OCI-M2 (cell line): ENCODE results near the gene PSTK.
A peak's percentile ranks its signal among the peaks of the same experiment; 100 is the strongest.

ENCODE experiments used
- DNase-seq: peaks from one replicate; lab custom pipeline; 2025; ENCODE audit not compliant: unreplicated experiment; lab: John Stamatoyannopoulos, UW

The PSTK gene, protein sequence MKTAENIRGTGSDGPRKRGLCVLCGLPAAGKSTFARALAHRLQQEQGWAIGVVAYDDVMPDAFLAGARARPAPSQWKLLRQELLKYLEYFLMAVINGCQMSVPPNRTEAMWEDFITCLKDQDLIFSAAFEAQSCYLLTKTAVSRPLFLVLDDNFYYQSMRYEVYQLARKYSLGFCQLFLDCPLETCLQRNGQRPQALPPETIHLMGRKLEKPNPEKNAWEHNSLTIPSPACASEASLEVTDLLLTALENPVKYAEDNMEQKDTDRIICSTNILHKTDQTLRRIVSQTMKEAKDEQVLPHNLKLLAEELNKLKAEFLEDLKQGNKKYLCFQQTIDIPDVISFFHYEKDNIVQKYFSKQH

DNA sequence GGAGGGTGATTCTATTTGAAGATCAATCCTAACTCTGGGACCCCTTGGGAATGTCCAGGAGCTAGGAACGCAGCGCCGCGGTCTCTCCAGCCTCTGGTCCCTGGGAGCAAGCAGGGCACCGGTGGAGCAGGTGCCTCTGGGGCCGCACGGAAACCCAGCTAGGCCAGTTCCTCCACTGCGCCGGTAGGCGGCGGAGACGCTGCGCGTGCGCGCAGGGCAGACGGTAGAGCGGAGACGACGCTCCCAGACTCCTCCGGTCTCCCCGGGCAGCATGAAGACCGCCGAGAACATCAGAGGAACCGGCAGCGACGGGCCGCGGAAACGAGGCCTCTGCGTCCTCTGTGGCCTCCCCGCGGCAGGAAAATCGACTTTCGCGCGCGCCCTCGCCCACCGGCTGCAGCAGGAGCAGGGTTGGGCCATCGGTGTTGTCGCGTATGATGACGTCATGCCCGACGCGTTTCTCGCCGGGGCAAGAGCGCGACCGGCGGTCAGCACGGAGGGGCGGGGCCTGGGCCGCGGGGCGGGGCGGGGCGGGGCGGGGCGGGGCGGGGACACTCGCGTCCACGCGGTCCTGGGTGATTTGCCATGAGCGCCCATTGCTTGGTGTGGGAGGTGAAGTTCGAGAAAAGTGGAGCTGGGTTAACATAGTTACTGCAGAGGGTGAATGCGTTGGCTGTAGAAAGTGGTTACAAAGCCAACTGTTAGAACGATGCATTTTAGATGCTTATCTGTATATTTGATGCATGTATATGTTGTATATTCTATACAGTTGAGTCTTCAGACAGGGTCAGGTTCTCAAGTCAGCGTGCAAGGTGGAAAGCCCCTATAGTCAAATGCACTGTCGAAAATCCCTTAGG lies at the start of gene PSTK:
Gene PSTK (plus strand): TSS at position 193 of the 857 bp plus-strand sequence. CDS start 79 bp downstream, at position 272.
- peak; percentile 27 for DNase-seq

DNA sequence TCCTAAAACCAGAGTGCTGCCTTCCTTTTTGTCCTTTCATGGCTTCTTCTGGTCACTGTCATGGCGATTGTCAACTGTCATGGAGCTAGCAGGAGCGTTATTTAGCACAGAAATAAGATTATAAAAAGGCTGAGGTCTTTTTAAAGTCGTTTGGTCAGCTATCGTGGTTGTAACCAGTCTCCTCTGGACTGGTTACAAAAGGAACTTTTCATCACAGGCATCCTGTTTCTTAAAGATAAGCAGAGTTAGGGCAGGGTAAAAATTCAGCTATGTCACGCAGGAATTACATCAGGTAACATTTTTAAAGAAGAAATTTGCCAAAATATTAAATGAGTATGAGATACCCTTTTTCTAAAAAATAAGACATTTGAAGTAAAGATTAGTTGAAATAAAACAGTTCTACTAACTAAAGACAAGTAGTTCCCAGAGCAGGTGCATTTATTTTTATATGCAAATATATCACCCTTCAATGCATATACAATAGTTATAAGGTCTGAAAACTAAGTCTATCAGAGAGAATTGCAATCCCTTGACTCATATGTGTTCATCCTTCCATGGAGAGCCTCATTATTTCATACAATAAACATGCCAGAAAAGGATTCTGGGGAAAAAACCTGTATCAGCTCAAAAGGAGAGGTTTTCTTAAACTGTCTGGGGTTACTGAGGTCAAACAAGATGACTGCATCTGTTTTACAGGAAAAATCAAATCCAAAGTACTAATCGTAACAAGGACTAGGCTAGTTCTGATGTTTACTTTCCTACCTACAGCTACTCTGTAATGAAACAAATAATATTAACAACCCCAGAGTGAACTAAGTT lies 48.9 kb upstream of the PSTK start:
- DNase-seq: peak; percentile 15

DNA sequence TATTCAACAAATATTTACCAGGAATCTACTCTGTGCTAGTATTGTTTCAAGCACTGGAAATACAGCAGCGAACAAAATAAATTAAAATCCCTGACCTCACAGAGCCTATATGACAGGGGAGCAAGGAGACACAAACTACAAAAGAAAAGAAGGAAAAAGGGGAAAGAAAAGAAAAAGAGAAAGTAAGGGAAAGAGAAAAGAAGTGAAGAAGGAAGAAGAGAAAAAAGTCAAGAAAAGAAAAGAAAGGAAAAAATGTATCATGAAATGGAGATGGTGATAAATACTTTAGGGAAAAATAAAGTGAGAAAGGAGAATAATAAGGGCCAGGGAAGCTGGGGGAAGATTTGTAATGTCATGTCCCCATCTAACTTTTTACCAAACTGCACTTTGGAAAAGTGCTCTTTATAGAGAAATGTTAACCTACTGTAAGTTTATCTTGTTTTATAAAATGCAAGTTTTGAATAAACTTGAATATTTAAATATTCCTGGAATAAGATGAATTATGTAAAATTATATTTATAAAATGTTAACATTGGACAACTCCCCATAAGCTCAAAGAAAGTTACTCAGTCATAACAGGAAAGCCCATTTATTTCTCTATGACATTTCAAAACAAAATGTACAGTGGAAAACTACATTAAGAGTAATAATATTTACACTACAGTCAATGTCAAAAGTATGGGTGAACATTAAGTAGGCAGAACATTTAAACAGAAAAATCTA lies 40.9 kb upstream of the PSTK start:
- DNase-seq: no peak

DNA sequence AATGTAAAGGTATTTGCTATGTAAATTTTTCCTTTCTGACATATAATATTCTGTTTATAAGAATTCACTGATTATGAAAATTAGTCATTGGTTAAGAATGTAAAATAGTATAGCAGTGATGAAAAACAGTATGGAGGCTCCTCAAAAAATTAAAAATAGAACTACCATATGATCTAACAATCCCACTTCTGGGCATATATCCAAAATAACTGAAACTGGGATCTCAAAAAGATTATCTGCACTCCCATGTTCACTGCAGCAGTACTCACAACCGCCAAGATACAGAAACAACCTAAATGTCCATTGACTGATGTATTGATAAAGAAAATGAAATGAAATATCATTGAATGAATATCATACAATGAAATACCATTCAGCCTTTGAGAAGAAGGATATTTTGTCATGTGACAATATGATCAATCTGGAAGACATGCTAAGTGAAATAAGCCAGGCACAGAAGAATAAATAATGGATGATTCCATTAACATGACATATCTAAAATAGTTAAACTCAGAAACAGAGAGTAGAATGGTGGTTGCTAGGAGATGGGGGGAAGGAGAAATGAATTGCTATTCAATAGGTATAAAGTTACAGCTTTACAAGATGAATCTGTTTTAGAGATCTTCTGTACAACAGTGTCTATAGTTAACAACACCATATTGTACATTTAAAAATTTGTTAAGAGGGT lies 40.2 kb upstream of the PSTK start:
- DNase-seq: no peak

DNA sequence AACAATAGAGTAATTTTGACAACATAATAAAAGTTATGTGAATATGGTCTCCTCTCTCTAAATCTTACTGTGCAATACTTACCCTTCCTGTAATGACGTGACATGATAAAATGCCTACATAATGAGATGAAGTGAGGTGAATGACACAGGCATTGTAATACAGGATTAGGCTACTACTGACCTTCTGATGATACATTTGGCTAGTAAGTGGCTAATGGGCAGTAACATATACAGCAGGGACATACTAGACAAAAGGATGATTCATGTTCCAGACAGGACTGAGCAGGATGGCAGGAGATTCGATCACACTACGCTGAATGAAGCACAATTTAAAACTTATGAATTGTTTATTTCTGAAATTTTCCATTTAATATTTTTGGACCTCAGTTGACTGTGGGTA lies 30.9 kb upstream of the PSTK start:
- no peak for DNase-seq

DNA sequence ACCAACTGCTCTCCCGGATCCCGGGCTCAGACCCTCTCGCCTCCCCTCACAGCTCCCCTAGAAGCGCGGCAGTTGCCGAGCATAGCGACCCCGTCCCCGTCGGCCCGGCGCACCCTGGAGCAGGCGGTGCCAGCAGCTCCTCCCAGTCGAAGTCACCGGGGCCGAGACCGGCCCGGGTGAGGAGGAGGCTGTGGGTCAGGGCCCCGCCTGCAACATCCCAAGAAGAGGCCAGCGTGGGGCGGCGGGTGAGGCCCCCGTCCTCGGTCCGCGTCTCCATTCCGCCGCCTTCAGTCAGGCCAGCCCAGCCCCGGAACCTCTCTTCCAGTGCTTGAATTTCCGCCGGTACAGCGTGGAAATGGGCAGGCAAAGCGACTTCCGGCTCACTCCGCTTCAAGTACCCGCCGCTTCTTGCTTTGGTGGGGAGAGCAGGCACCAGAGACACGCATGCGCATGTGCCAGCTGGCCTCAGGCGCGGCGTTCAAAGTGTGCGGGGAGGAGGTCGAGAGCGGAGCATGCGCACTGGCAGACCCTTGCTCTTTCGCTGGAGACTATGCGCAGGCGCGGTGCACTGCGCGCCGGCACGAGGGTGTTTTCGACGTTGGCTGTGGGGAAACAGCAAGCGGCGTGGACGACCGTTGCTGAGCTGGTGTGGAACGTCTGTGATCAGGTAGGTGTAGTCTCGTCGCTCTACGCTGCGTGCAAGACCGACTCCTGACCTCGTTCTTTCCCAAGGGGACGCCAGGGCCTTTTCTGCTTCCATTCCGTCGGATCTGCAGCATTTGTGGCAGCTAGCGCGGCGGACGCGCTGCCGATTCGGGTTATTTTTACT lies 26.1 kb upstream of the PSTK start, which contains the start of gene C10orf88:
Gene C10orf88 (minus strand): TSS at position 326 of the 829 bp plus-strand sequence. CDS start 49 bp downstream, at position 277.
- peak; percentile 59 for DNase-seq

DNA sequence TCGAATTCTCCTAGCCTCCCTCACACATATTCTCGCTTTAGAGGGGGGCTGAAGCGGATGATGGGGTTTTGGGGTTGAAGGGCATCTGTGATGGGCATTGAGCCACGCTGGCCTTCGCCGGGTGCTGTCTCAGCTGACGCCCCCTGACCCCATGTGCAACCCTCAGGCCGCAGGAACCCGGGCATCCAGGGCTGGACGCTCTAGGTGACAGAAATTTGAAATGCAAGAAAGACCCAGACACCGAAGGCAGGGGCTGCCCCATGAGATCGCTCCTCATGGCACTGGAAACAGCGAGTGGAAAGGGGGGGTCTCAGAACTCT lies 25.5 kb upstream of the PSTK start:
- DNase-seq: no peak

DNA sequence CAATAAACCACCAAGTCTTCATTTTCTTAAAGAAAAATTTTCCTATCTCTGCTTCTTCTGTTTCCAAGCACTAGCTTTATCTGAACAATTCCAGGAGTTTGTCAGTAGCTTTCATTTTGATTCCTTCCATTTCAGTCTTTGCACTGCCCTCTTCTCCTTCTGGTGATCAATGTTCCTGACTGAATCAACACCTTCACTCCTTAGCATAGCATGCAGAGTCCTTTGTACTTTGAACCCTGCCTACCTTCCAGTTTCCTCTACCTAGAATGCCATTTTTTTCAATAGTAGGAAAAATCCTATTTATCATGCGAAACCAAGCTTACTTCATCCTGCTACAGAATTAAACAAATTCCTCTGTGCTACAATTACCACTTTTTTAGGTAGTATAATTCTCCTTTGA lies 24.3 kb upstream of the PSTK start:
- DNase-seq: no peak

DNA sequence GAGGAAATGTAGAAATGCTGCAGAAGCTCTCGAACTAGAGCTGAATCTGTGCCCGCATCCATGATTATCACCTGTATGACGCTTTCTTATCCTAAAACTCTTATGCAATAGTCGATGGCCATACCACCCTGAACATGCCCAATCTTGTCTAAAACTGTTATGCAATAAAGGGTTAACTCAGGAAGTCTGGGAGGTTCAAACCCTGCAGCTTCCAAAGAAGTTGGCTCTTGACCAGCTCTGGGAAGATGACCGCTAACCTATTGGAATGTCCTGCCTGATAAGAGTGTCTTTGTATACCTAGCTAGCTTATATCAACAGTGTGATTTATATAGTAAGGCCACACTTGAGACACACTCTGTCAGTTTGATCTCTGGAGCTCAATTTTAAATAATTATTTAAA lies 22.7 kb upstream of the PSTK start:
- no peak for DNase-seq

DNA sequence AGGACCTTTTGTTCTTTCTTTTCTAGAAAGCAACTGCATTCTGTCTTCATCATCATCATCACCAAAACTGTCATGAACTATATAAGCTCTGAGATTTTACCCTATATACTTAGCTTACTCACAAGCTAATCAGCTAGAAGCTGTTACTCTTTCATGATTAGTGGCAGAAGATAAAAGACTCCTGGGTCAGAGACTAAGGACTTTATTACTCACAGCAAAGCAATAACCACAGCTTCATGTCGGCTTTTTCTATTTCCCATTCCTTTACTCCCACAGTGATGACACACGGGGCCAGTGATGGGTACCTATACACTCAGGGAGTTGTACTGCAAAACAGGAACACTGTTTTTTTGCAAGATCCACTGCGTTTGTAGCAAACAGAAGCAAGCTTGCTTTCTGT lies 17.8 kb upstream of the PSTK start:
- no peak for DNase-seq

DNA sequence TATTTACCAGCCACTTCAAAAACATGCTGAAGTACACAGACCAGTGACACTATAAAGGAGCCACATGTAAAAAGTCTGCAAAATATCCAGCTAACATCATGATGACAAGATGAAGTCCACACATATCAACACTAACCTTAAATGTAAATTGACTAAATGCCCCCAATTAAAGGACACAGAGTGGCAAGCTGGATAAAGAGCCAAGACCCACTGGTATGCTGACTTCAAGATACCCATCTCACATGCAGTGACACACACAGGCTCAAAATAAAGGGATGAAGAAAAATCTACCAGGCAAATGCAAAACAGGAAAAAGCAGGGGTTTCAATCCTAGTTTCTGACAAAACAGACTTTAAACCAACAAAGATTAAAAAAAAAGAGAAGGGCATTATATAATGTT lies 13.3 kb upstream of the PSTK start:
- no peak for DNase-seq

DNA sequence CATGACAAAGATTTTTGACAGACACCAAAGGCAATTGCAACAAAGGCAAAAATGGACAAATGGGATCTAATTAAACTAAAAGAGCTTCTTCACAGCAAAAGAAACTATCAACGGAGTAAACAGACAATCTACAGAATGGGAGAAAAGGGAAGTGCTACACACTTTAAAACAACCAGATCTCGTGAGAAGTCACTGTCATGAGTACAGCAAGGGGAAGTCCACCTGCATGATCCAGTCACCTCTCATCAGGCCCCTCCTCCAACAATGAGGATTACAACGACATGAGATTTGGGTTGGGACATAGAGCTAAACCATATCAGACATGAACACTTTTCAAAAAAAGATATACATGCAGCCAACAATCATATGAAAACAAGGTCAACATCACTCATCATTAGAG lies 11.5 kb upstream of the PSTK start:
- no peak for DNase-seq

DNA sequence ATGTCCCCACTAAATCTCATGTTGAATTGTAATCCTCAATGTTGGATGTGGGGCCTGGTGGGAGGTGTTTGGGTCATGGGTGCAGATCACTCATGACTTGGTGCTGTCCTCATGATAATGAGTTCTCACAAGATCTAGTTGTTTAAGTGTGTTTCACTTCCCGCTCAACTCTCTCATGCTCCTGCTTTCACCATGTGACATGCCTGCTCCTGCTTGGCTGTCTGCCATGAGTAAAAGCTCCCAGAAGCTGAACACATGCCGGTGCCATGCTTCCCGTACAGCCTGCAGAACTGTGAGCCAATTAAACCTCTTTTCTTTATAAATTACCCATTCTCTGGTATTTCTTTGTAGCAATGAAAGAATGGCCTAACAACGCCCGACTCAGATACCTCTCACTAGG lies 6.2 kb upstream of the PSTK start:
- no peak for DNase-seq

DNA sequence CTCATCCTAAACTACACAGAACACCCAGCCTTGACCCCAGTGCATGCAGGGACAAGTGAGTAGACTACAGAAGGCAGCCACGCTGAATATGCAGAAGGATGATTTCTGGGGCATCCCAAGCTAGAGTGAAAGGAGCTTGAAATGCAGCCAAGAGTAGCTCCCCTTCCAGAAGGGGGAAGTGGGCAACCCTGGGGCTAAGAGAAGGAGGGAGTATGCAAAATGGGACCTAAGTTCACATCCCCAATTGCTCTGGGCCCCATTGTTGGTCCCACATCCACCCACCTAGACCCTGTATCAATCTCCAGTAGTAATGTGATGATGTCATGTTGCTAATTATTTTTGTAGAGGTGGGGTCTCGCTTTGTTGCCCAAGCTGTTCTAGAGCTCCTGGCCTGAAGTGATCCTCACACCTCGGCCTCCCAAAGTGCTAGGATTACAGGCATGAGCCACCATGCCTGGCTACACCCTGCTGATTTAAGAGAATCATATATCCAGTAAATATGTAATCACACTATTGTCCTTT lies 5.6 kb upstream of the PSTK start:
- no peak for DNase-seq

DNA sequence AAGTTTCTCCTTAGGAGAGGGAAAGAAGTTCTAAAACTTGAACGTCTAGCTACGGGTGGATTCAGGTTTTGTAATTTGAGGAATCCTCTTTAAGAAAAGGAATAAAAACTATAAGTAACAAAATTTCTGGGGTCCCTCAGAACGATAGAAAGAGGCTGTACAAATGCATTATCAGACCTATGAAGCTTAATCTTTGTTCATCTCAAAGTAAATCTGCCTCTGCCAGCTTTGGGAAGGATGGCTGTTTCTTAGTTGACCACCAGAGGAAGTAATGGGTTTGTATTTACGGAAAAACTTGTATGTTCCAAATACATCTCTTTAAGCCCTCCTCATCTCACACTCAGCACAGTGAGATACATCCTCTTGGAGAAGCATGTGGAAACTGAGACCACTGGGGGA lies 864 bp downstream of the PSTK start:
- DNase-seq: no peak

DNA sequence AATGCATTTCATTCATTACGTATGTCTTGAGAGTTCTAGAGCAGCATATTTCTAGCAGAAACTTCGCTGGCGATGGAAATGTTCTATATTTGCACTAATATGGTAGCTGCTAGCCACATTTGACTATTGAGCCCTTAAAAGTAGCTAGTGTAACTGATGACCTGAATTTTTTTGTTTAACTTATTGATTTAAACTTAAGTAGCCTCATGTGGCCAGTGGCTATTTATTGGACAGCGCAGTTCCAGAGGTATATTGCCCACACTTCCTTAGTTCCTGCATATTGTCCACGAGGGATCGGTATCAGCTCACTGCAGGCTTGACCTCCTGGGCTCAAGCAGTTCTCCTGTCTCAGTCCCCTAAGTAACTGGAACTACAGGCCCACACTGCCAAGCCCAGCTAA lies 3.7 kb downstream of the PSTK start:
- DNase-seq: no peak

DNA sequence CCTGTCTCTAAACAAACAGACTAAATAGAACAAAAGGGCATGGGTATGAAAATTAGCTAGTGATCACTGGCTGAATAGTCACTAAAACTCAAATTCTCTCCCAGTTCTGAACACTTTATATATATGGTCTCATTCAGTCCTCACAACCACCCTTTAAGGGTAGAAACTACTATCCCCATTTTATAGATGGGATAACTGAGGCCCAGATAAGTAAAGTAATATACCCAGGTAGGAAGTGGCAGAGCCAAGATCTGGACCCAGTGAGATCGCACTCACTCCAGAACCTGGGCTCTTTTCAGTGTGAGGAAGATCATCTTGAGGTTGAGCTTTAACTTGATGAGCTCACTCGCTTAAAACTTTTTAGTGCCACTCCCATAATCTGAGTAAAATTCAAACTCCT lies 4.5 kb downstream of the PSTK start:
- DNase-seq: no peak

DNA sequence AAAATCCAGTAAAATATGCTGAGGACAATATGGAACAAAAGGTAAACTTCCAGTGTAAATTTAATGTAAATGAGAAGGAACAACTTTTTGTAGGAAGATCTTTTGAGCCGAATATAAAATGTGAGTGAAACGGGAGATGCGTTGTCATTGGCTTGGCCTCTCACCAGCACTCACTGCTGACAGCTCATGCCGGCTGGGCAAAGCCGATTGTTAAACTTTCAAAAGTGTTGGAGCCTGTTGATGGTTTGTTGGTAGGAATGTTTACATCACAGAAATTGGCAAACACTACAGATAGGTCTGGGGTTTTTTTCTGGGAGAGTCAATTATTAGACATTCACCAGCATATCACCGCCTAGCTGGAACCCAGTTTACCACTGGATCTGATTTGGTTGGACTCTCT lies 6.1 kb downstream of the PSTK start:
- DNase-seq: no peak

DNA sequence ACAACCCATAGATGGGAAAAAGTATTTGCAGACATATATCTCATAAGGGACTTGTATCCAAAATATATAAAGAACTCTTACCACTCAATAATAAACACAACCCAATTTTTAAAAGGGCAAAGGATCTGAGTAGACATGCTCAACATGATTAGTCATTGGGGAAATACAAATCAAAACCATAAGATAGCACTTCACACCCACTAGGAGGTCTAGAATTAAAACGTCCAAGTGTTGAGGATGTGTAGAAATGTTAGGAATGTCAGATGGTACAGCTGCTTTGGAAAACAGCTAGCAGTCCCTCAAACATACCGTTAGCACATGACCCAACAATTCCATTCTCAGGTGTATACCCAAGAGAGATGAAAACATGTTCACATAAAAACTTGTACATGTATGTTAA lies 8.3 kb downstream of the PSTK start:
- DNase-seq: no peak
